Activated naive CD8-positive, alpha-beta T cell treated with anti-CD3 and anti-CD28 coated beads, Interleukin-2, amount 50 U/mL, for 24 hours (primary cell): Measurements from ENCODE around the gene RHOB.
A peak's percentile ranks its signal among the peaks of the same experiment; 100 is the strongest.

ENCODE experiments used
- ATAC-seq: fragments of 150-1000 bp; cut with Tn5 transposase; one replicate; pipeline ENCODE4 v1.10.0; 2021
- DNase-seq: peaks from one replicate; pipeline ENCODE4 v3.0.0; 2021
- H3K27ac Mint-ChIP-seq: one replicate; pipeline ENCODE4 v1.8.0; 2021; ENCODE audit warnings: mild to moderate bottlenecking, mixed read lengths
- H3K27me3 Mint-ChIP-seq: one replicate; pipeline ENCODE4 v1.8.0; 2021; ENCODE audit warnings: mixed read lengths
- H3K36me3 Mint-ChIP-seq: one replicate; pipeline ENCODE4 v1.8.0; 2021; ENCODE audit warnings: low read depth, mixed read lengths
- H3K4me1 Mint-ChIP-seq: one replicate; pipeline ENCODE4 v1.8.0; 2021; ENCODE audit warnings: mixed read lengths
- H3K4me3 Mint-ChIP-seq: one replicate; pipeline ENCODE4 v1.8.0; 2021; ENCODE audit warnings: mild to moderate bottlenecking, moderate library complexity, mixed read lengths
- H3K9me3 Mint-ChIP-seq: one replicate; pipeline ENCODE4 v1.8.0; 2021; ENCODE audit warnings: mixed read lengths

RHOB gene

DNA sequence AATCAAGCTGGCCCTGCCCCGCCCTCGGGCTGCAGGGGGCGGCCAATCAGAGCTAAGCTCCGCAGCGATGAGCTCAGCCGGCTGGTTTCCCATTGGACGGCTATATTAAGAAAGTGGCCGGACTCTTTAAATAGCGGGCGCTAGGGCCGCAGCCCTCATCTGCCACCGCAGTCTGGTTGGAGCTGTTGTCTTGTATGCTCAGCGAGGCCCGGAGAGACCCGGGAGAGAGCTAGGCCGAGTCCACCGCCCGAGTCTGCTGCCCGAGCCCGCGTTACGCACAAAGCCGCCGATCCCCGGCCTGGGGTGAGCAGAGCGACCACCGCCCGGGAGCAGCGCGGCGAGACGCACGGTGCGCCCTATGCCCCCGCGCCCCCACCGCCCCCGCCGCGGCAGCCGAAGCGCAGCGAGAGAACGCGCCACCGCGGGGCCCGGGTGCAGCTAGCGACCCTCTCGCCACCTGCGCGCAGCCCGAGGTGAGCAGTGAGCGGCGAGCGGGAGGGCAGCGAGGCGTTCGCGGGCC, at the start of gene RHOB:
RHOB (plus strand) TSS at position 158 of the 520 bp plus-strand sequence. CDS start 392 bp downstream, outside the sequence.
- no peaks in the 10 kb centered on the region for H3K9me3 Mint-ChIP-seq
- H3K4me3 Mint-ChIP-seq = peak within 1 kb of the TSS; percentile 83
- H3K27ac Mint-ChIP-seq = peak within 1 kb of the TSS; percentile 64

DNA sequence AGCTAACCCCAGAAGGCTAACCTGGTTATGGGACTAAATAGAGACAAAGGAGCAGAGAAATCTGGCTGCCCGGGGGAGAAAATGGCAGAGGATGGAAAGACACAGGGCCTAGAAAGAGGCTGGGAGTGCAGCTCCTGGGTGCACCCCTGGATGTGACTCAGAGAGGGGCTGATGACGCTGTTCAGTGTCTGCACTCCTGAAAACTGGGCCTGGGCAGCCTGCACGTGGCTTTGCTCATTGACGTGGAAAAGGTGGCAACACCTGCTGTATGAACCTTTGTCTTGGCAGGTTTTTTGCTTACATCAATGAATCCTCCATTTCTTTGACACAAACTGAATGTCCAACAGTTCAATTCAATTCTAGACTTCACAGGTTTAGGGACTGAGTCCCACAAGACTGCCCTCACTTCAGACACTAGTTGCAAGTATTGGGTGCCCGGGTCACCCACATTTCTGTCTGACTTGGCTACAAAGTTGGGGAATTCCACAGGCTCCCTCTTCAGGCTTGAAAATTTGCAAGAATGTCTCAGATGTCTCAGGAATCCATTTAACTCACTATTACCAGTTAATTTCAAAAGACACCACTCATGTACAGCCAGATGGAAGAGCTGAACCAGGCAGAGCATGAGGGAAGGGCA, 48.9 kb upstream of the RHOB start:
- Mint-ChIP-seq H3K4me3 (no peak overlapping the region), H3K27me3 (no peaks in the 10 kb centered on the region), H3K9me3 (no peaks in the 10 kb centered on the region), H3K27ac (no peak overlapping the region), H3K36me3 (no peaks in the 10 kb centered on the region), H3K4me1 (no peaks in the 10 kb centered on the region)
- DNase-seq = no peak
- ATAC-seq = no peak

More for the DNA sequence above, at the start of gene RHOB:
- DNase-seq = peak; percentile 90
- peak; percentile 98 for ATAC-seq
- Mint-ChIP-seq H3K27me3 (peaks cover 25% of the 10 kb centered on the region), H3K36me3 (peaks cover 3% of the 10 kb centered on the region), H3K4me1 (peaks cover 16% of the 10 kb centered on the region)

DNA sequence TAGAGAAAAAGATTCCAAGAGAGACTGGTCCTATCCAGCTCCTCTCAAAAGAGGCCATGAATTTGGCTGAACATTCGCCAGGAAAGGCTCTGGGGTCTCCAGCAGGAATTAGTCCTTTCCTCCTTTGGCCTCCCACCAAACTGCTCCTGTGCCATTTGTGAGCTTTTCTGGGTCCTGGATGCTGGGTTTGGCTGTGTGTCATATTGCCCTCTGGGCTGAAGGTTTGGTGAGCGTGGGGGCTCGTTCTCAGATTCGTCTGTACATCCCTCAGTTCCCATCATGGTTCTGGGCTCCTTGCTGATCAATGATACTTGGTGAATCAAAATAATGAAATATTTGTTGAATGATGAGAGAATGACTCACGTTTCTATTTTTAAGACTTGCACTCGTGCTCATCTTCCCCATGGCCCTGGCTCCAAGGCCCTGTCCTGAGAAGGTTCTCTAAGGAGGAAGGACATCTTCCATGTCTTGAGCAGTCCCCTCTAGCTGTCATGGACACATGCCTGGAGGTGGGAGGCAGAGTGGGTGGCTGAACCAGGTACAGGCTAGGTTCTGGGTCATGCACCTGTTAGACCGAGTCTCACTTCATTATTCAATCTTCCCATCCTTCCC, 47.8 kb upstream of the RHOB start:
- H3K27ac Mint-ChIP-seq = no peak overlapping the region
- ATAC-seq = no peak

DNA sequence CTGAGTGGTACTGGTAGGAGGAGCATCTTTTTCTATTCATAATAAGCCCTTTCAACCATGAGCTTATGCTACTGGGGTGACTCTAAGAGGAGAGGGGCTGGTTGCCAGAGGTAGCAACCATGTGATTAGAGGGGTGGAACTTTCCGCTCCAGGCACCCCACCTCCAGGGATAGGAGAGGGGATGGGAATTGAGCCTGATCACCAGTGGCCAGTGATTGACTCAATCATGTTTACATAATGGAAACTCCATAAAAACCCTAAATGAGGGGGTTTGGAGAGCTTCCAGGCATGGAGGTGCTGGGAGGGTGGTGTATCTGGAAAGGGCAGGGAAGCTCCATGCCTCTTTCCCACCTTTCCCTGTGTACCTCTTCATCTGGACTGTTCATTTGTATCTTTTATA, 46.6 kb upstream of the RHOB start:
- H3K4me3 Mint-ChIP-seq = no peak overlapping the region
- H3K9me3 Mint-ChIP-seq = no peaks in the 10 kb centered on the region
- H3K27me3 Mint-ChIP-seq = no peaks in the 10 kb centered on the region

More for the DNA sequence above, 47.8 kb upstream of the RHOB start:
- Mint-ChIP-seq H3K9me3 (no peaks in the 10 kb centered on the region), H3K4me1 (no peaks in the 10 kb centered on the region), H3K36me3 (no peaks in the 10 kb centered on the region), H3K4me3 (no peak overlapping the region), H3K27me3 (no peaks in the 10 kb centered on the region)
- DNase-seq = no peak

DNA sequence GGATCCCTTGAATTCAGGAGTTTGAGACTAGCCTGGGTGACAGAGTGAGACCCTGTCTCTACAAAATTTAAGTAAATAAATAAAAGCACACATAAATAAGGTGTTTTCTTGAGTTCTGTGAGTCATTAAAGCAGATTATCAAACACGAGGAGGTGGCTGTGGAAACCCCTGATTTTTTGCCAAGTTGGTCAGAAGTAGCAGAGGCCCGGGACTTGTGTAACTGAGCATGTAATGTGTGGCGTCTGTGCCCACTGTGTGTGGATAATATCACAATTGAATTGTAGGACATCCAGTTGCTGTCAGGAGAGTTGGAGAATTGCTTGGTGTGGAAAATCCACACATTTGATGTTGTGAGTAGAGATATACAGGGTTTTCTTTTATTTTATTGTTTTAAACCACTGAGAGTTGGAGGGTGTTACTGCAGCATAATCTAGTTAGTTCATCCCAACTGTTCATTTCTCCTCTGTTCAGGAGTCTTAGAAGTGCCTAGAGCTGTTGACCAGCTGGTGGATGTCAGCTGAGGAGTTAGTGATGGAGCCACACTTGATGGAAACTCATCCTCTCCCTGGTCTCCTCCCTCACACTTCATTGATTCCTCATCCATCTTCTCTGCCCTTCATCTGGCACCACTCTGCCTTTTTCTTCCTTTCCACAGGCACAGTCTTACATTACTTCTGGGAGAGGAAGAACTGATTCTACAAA, 45.9 kb upstream of the RHOB start:
- Mint-ChIP-seq H3K27me3 (no peaks in the 10 kb centered on the region), H3K36me3 (no peaks in the 10 kb centered on the region), H3K9me3 (no peaks in the 10 kb centered on the region), H3K4me3 (no peak overlapping the region), H3K27ac (no peak overlapping the region), H3K4me1 (no peaks in the 10 kb centered on the region)
- DNase-seq = no peak
- no peak for ATAC-seq

More for the DNA sequence above, 46.6 kb upstream of the RHOB start:
- no peaks in the 10 kb centered on the region for H3K4me1 Mint-ChIP-seq
- ATAC-seq = no peak
- no peaks in the 10 kb centered on the region for H3K36me3 Mint-ChIP-seq
- no peak for DNase-seq
- H3K27ac Mint-ChIP-seq = no peak overlapping the region

DNA sequence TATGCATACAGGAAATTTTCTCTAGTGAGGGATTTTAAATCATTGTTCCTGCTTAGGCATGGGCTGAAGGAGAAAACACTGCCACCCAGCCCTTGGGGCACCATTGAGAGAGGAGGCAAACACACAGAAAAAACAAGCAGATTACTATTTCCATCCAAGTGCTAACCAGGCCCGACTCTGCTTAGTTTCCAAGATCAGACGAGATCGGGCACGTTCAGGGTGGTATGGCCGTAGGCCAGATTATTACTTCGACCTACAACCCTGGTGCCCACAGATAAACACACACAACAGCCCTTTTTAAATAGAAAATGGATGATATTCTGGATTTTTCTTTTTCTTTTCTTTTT, 45.4 kb upstream of the RHOB start:
- Mint-ChIP-seq H3K4me3 (no peak overlapping the region), H3K27me3 (no peaks in the 10 kb centered on the region), H3K36me3 (no peaks in the 10 kb centered on the region), H3K9me3 (no peaks in the 10 kb centered on the region), H3K4me1 (no peaks in the 10 kb centered on the region), H3K27ac (no peak overlapping the region)
- DNase-seq = no peak
- ATAC-seq = no peak

DNA sequence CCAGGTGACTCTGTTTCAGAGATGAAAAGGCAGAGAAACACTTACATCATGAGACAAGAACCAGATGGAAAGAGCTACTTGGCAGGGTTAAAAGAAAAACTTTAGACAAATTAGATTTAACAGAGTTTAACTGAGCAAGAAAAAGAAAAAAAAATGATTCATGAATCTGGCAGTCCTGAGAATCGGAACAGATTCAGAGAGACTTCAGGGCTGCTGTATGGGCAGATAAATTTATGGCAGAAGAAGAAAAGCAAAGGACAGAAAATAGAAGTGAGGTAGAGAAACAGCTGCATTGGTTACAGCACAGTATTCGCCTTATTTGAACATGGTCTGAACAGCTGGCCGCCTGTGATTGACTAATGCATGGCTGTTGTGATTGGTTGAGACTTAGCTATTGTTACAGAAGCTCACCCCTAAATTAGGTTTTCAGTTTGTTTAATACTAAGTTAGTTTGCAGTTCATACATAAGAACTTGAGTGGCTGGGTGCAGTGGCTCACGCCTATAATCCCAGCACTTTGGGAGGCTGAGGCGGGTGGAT, 43.0 kb upstream of the RHOB start:
- Mint-ChIP-seq H3K27me3 (no peaks in the 10 kb centered on the region), H3K27ac (no peak overlapping the region), H3K9me3 (peaks cover 8% of the 10 kb centered on the region), H3K4me3 (no peak overlapping the region), H3K4me1 (no peaks in the 10 kb centered on the region), H3K36me3 (no peaks in the 10 kb centered on the region)
- DNase-seq (no peak), ATAC-seq (no peak)

GRCh38 chr2:20404950-20405349, 41.9 kb upstream of the RHOB start:
- ATAC-seq (no peak), DNase-seq (no peak)
- no peaks in the 10 kb centered on the region for H3K4me1 Mint-ChIP-seq
- no peak overlapping the region for H3K4me3 Mint-ChIP-seq
- no peaks in the 10 kb centered on the region for H3K27me3 Mint-ChIP-seq
- peaks cover 19% of the 10 kb centered on the region for H3K9me3 Mint-ChIP-seq
- H3K27ac Mint-ChIP-seq = no peak overlapping the region
- H3K36me3 Mint-ChIP-seq = peaks cover 5% of the 10 kb centered on the region

GRCh38 chr2:20409039-20409438, 37.8 kb upstream of the RHOB start:
- DNase-seq (no peak), ATAC-seq (no peak)
- Mint-ChIP-seq H3K27ac (no peak overlapping the region), H3K4me3 (no peak overlapping the region), H3K27me3 (peaks cover 1% of the 10 kb centered on the region), H3K36me3 (peaks cover 5% of the 10 kb centered on the region), H3K4me1 (no peaks in the 10 kb centered on the region), H3K9me3 (peaks cover 21% of the 10 kb centered on the region)

DNA sequence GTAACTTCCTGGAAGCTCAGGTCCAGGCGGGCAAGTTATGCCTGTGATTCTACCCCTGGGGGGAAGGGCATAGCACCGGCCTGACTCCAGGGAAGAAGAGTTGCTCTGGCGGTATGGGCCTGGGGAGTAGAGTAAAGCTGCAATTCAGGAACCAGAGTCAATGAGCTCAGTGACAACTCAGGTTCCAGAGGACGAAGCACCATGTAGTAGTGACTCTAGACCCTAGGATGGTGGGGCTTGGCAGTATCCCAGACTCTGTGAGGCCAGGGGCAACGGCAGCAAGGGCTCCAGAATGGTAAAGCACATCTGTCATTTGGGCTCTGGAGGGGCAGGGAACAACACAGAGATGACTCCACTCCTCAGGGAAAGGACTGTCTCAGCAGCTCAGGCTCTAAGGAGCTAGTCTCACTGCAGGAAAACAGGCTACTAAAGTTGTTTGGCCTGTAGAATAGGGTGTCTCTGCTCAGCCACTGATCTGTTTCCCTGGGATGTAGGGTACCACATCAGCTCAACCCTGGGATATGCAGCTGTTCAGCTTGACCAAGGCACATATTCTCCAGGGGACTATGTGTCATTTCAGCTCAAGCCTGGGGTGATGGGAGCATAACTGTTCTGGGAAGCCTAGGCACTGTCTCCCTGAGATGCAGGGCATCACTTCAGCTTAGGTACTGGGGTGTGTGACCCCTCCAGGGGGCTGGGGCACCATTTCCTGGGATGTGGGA, 36.2 kb upstream of the RHOB start:
- Mint-ChIP-seq H3K27ac (no peak overlapping the region), H3K36me3 (peaks cover 5% of the 10 kb centered on the region), H3K4me3 (no peak overlapping the region)

DNA sequence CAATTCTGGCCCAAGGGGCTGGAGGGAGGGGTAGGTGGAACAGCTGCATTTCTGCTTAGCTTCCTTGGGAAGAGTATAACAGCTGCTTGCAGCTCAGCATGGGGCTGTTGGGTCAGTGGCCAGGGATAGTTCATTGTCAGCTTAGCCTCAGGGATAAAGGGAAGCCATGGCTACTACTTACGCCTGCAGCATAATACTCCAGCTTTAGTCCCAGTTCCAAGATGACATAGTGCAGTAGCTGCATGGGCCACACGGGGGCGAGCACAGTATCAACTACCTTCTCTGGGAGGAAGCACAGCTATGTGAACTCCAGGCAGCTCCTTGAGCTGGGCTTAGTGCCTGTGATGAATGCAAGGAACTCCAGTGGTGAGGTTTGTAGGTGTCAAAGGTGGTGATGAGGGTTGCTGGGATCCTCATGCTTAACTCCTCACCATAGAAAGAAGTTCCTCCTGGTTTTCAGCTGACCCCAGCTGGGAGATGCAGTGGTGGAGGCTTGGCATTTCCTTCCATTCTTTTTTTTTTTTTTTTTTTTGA, 35.4 kb upstream of the RHOB start:
- DNase-seq (peak; percentile 76), ATAC-seq (peak; percentile 97)
- Mint-ChIP-seq H3K27ac (no peak overlapping the region), H3K36me3 (peaks cover 5% of the 10 kb centered on the region), H3K9me3 (peaks cover 21% of the 10 kb centered on the region), H3K4me1 (no peaks in the 10 kb centered on the region), H3K4me3 (no peak overlapping the region), H3K27me3 (peaks cover 4% of the 10 kb centered on the region)

More for the DNA sequence above, 36.2 kb upstream of the RHOB start:
- Mint-ChIP-seq H3K4me1 (no peaks in the 10 kb centered on the region), H3K9me3 (peaks cover 21% of the 10 kb centered on the region), H3K27me3 (peaks cover 4% of the 10 kb centered on the region)
- DNase-seq = no peak
- no peak for ATAC-seq

DNA sequence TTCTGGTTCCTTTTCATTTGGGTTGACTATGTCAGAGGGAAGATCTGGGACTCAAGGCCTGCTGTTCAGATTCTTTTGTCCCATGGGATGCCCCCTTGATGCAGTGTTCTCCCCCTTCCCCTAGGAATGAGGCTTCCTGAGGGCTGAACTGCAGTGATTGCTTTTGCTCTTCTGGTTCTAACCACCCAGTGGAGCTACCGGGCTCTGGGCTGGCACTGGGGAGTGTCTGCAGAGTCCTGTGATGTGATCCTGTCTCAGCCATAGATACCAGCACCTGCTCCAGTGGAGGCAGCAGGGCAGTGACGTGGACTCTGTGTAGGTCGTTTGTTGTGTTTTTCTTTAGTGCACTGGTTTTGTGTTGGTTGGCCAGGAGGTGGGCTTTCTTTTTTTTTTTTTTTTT, 32.1 kb upstream of the RHOB start:
- peaks cover 2% of the 10 kb centered on the region for H3K36me3 Mint-ChIP-seq
- H3K9me3 Mint-ChIP-seq = peaks cover 3% of the 10 kb centered on the region
- no peaks in the 10 kb centered on the region for H3K4me1 Mint-ChIP-seq
- DNase-seq (no peak), ATAC-seq (no peak)
- H3K27ac Mint-ChIP-seq = no peak overlapping the region
- no peak overlapping the region for H3K4me3 Mint-ChIP-seq
- H3K27me3 Mint-ChIP-seq = peaks cover 10% of the 10 kb centered on the region

GRCh38 chr2:20415511-20415918, 31.4 kb upstream of the RHOB start:
- H3K4me1 Mint-ChIP-seq = no peaks in the 10 kb centered on the region
- no peak overlapping the region for H3K27ac Mint-ChIP-seq
- no peak overlapping the region for H3K4me3 Mint-ChIP-seq
- DNase-seq (no peak), ATAC-seq (no peak)
- H3K27me3 Mint-ChIP-seq = peaks cover 10% of the 10 kb centered on the region
- H3K9me3 Mint-ChIP-seq = no peaks in the 10 kb centered on the region
- H3K36me3 Mint-ChIP-seq = no peaks in the 10 kb centered on the region

GRCh38 chr2:20416723-20417122, 30.2 kb upstream of the RHOB start:
- H3K9me3 Mint-ChIP-seq = no peaks in the 10 kb centered on the region
- H3K27me3 Mint-ChIP-seq = peaks cover 10% of the 10 kb centered on the region
- no peak overlapping the region for H3K27ac Mint-ChIP-seq
- no peaks in the 10 kb centered on the region for H3K36me3 Mint-ChIP-seq
- ATAC-seq (no peak), DNase-seq (no peak)
- no peaks in the 10 kb centered on the region for H3K4me1 Mint-ChIP-seq
- no peak overlapping the region for H3K4me3 Mint-ChIP-seq
